KMS-11 (cell line): ENCODE results near the gene RGS12.

Experiments
- H2AFZ ChIP-seq: fragments of 200-600 bp; sonication (generic); 2 replicates; pipeline ENCODE4 v1.6.1; 2016; ENCODE audit warnings: antibody characterized with exemption, mixed run types, low read depth
- H3K27ac ChIP-seq: fragments of 200-600 bp; sonication (generic); 2 replicates; pipeline ENCODE4 v1.6.1; 2016; ENCODE audit warnings: mild to moderate bottlenecking, mixed run types
- H3K27me3 ChIP-seq: fragments of 200-600 bp; sonication (generic); 2 replicates; pipeline ENCODE4 v1.6.1; 2017; ENCODE audit warnings: mild to moderate bottlenecking, low read depth, mixed run types, moderate library complexity; ENCODE audit not compliant: insufficient read depth
- H3K36me3 ChIP-seq: fragments of 200-600 bp; sonication (generic); 2 replicates; pipeline ENCODE4 v1.6.1; 2017; ENCODE audit warnings: mild to moderate bottlenecking, mixed run types; ENCODE audit not compliant: insufficient read depth
- H3K4me1 ChIP-seq: fragments of 200-600 bp; sonication (generic); 2 replicates; pipeline ENCODE4 v1.6.1; 2016; ENCODE audit warnings: mild to moderate bottlenecking, low read depth, mixed run types; ENCODE audit not compliant: poor library complexity, severe bottlenecking
- H3K4me2 ChIP-seq: fragments of 200-600 bp; sonication (generic); 2 replicates; pipeline ENCODE4 v1.7.0; 2016; ENCODE audit warnings: mild to moderate bottlenecking, mixed run types
- H3K4me3 ChIP-seq: fragments of 200-600 bp; sonication (generic); IDR thresholded peaks from 2 replicates; pipeline ENCODE4 v1.6.1; 2017; ENCODE audit warnings: low read depth, low read length, mixed read lengths; ENCODE audit not compliant: insufficient read depth
- H3K79me2 ChIP-seq: fragments of 200-600 bp; sonication (generic); 2 replicates; pipeline ENCODE4 v1.6.1; 2016; ENCODE audit warnings: low read depth, mixed run types; ENCODE audit not compliant: insufficient read depth
- H3K9ac ChIP-seq: fragments of 200-600 bp; sonication (generic); 2 replicates; pipeline ENCODE4 v1.6.1; 2016; ENCODE audit warnings: mild to moderate bottlenecking, mixed run types
- H4K20me1 ChIP-seq: fragments of 200-600 bp; sonication (generic); 2 replicates; pipeline ENCODE4 v1.6.1; 2016; ENCODE audit warnings: mild to moderate bottlenecking, mixed run types; ENCODE audit not compliant: insufficient read depth
- TF ChIP-seq, protein P1 (sequence below): fragments of 200-600 bp; sonication (generic); conservative IDR thresholded peaks from 2 replicates; pipeline ENCODE4 v1.6.1; 2017; ENCODE audit warnings: low read depth, mild to moderate bottlenecking, antibody characterized with exemption, low read length, moderate library complexity, mixed read lengths

RGS12 gene

DNA sequence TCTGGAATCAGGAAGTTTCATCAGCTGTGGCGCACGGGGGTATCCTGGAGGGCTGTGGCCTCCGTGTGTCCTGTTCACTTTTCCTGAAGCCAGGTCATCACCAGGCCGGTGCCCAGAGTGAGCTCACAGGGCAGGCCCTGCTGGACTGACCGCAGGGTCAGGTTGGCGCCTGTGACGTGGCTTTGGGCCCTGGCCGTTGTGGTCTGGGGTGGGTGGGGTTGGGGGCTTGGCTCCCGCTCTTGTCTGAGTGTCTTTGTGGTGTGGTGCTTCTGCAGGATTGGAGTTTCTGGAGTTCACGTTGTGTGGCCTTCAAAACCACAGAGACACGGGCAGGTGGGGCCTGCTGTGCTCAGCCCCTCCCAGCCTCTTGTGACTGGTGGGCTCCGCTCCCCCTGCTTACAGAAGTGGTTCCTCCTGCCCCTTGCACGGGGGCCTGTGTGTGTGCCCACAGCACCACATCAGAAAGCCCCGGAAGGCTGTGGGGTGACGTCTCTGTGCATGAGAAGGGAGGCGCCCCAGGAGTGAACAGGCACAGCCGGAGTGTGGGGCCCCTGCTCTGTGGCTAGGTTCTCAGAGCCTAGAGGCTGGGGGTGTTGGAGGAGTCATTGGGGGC is 9.5 kb downstream of the RGS12 start:
- Histone ChIP-seq H4K20me1 (no peaks in the 10 kb centered on the region), H3K36me3 (no peaks in the 10 kb centered on the region), H3K27me3 (no peaks in the 10 kb centered on the region), H3K4me3 (no peak overlapping the region), H3K4me1 (peaks cover 4% of the 10 kb centered on the region), H3K79me2 (no peaks in the 10 kb centered on the region), H2AFZ (no peak overlapping the region), H3K9ac (no peak overlapping the region), H3K27ac (no peak overlapping the region), H3K4me2 (no peak overlapping the region)
- TF ChIP-seq, protein P1, sequence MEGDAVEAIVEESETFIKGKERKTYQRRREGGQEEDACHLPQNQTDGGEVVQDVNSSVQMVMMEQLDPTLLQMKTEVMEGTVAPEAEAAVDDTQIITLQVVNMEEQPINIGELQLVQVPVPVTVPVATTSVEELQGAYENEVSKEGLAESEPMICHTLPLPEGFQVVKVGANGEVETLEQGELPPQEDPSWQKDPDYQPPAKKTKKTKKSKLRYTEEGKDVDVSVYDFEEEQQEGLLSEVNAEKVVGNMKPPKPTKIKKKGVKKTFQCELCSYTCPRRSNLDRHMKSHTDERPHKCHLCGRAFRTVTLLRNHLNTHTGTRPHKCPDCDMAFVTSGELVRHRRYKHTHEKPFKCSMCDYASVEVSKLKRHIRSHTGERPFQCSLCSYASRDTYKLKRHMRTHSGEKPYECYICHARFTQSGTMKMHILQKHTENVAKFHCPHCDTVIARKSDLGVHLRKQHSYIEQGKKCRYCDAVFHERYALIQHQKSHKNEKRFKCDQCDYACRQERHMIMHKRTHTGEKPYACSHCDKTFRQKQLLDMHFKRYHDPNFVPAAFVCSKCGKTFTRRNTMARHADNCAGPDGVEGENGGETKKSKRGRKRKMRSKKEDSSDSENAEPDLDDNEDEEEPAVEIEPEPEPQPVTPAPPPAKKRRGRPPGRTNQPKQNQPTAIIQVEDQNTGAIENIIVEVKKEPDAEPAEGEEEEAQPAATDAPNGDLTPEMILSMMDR: no peak

GRCh38 chr4:3302786-3303564 is 10.2 kb downstream of the RGS12 start:
- H3K4me2 ChIP-seq: no peak overlapping the region
- no peaks in the 10 kb centered on the region for H3K79me2 ChIP-seq
- TF ChIP-seq, protein P1: no peak
- H3K36me3 ChIP-seq: no peaks in the 10 kb centered on the region
- peaks cover 4% of the 10 kb centered on the region for H3K4me1 ChIP-seq
- H2AFZ ChIP-seq: no peak overlapping the region
- H3K27ac ChIP-seq: no peak overlapping the region
- H3K27me3 ChIP-seq: no peaks in the 10 kb centered on the region
- H4K20me1 ChIP-seq: no peaks in the 10 kb centered on the region
- no peak overlapping the region for H3K9ac ChIP-seq
- no peak overlapping the region for H3K4me3 ChIP-seq

GRCh38 chr4:3303565-3303824 is 10.7 kb downstream of the RGS12 start:
- Histone ChIP-seq H3K27me3 (no peaks in the 10 kb centered on the region), H3K4me2 (no peak overlapping the region)

GRCh38 chr4:3303923-3304710 is 11.3 kb downstream of the RGS12 start:
- no peak overlapping the region for H3K9ac ChIP-seq
- H3K79me2 ChIP-seq: no peaks in the 10 kb centered on the region
- H3K4me3 ChIP-seq: no peak overlapping the region
- peaks cover 4% of the 10 kb centered on the region for H3K4me1 ChIP-seq
- no peak overlapping the region for H3K27ac ChIP-seq
- no peaks in the 10 kb centered on the region for H3K27me3 ChIP-seq
- TF ChIP-seq, protein P1: no peak
- H4K20me1 ChIP-seq: no peaks in the 10 kb centered on the region
- H3K4me2 ChIP-seq: no peak overlapping the region
- no peaks in the 10 kb centered on the region for H3K36me3 ChIP-seq
- no peak overlapping the region for H2AFZ ChIP-seq

More at GRCh38 chr4:3303565-3303824, 10.7 kb downstream of the RGS12 start:
- TF ChIP-seq, protein P1: no peak
- H3K9ac ChIP-seq: no peak overlapping the region
- no peak overlapping the region for H2AFZ ChIP-seq
- no peaks in the 10 kb centered on the region for H3K79me2 ChIP-seq
- no peak overlapping the region for H3K4me3 ChIP-seq
- no peaks in the 10 kb centered on the region for H3K36me3 ChIP-seq
- H3K27ac ChIP-seq: no peak overlapping the region
- H3K4me1 ChIP-seq: peaks cover 4% of the 10 kb centered on the region
- no peaks in the 10 kb centered on the region for H4K20me1 ChIP-seq
